ENCODE results near the gene FAM181A. TPM values are rescaled to one million over a fixed set of nuclear protein-coding genes. Genes with fewer than 3 reads are reported as not detected.

FAM181A gene
- total RNA-seq, 2 donors from 2014 or later = not detected

- Histone ChIP-seq H3K4me3 (no peak overlapping the region), H3K36me3 (replicated peaks in 1 of 2; ENCODE audit: insufficient read depth in 1 of 2, low read depth in 2 of 2) (no peaks in the 10 kb centered on the region), H3K9me3 (no peaks in the 10 kb centered on the region), H3K27me3 (no peaks in the 10 kb centered on the region), H3K4me1 (peaks cover 63% of the 10 kb centered on the region), H3K27ac (peak overlapping the region in 3 of 4 donors; percentile 1 to 95 (median 5))
- ATAC-seq = no peak
- TF ChIP-seq POLR2A (IDR thresholded peaks at IDR 0.05) = no peak
- no peak for TF ChIP-seq CTCF (IDR thresholded peaks at IDR 0.05)
- DNase-seq = no peak
- intact Hi-C loops (cut with DNase I) = no loop called here
- WGBS, 2 donors = 90 to 92% methylated on average over 9 of the region's 9 CpGs
These were observed 16.8 kb downstream of the FAM181A start for GRCh38 chr14:93943930-93944329.

- Histone ChIP-seq H3K4me3 (no peak overlapping the region), H3K27ac (peak overlapping the region in 3 of 4 donors; percentile 1 to 95 (median 5)), H3K36me3 (replicated peaks in 1 of 2; ENCODE audit: insufficient read depth in 1 of 2, low read depth in 2 of 2) (no peaks in the 10 kb centered on the region), H3K9me3 (no peaks in the 10 kb centered on the region), H3K4me1 (peaks cover 57% of the 10 kb centered on the region), H3K27me3 (no peaks in the 10 kb centered on the region)
- DNase-seq (peak in 1 of 4 donors; percentile 37), ATAC-seq (no peak)
- 76 to 88% methylated on average over 9 to 16 of the region's 16 CpGs for WGBS, 2 donors
- no peak for TF ChIP-seq CTCF (IDR thresholded peaks at IDR 0.05)
- TF ChIP-seq POLR2A (IDR thresholded peaks at IDR 0.05) = no peak
- intact Hi-C loops (cut with DNase I) = no loop called here
These were observed 17.4 kb downstream of the FAM181A start for GRCh38 chr14:93944348-93945069.

GRCh38 chr14:93945070-93945399 lies 17.9 kb downstream of the FAM181A start:
- Histone ChIP-seq H3K4me1 (peaks cover 52% of the 10 kb centered on the region), H3K36me3 (replicated peaks in 1 of 2; ENCODE audit: insufficient read depth in 1 of 2, low read depth in 2 of 2) (no peaks in the 10 kb centered on the region), H3K27ac (peak overlapping the region in 1 of 4 donors; percentile 1), H3K4me3 (no peak overlapping the region), H3K9me3 (no peaks in the 10 kb centered on the region), H3K27me3 (no peaks in the 10 kb centered on the region)
- intact Hi-C loops (cut with DNase I) = no loop called here
- ATAC-seq (no peak), DNase-seq (no peak)
- 77 to 87% methylated on average over 2 to 5 of the region's 5 CpGs for whole genome bisulfite sequencing, 2 donors
- TF ChIP-seq POLR2A (IDR thresholded peaks at IDR 0.05) (no peak), CTCF (IDR thresholded peaks at IDR 0.05) (no peak)

GRCh38 chr14:93946104-93946503 lies 19.0 kb downstream of the FAM181A start:
- H3K36me3 ChIP-seq (replicated peaks in 1 of 2; ENCODE audit: insufficient read depth in 1 of 2, low read depth in 2 of 2) = no peaks in the 10 kb centered on the region
- no peaks in the 10 kb centered on the region for H3K9me3 ChIP-seq
- no peaks in the 10 kb centered on the region for H3K27me3 ChIP-seq
- TF ChIP-seq CTCF (IDR thresholded peaks at IDR 0.05) (no peak), POLR2A (IDR thresholded peaks at IDR 0.05) (no peak)
- intact Hi-C loops (cut with DNase I) = no loop called here
- H3K4me3 ChIP-seq = no peak overlapping the region
- peak overlapping the region in 1 of 4 donors; percentile 32 for H3K27ac ChIP-seq
- DNase-seq (no peak), ATAC-seq (no peak)
- WGBS, 2 donors = 79 to 83% methylated on average over 6 of the region's 6 CpGs
- H3K4me1 ChIP-seq = peaks cover 41% of the 10 kb centered on the region

GRCh38 chr14:93946541-93947090 lies 19.5 kb downstream of the FAM181A start:
- H3K27ac ChIP-seq = peak overlapping the region in 2 of 4 donors; percentile 15 to 32
- DNase-seq (no peak), ATAC-seq (peak; percentile 34)
- H3K4me1 ChIP-seq = peaks cover 36% of the 10 kb centered on the region
- no peaks in the 10 kb centered on the region for H3K27me3 ChIP-seq
- no peaks in the 10 kb centered on the region for H3K9me3 ChIP-seq
- no peak overlapping the region for H3K4me3 ChIP-seq
- TF ChIP-seq CTCF (IDR thresholded peaks at IDR 0.05) = no peak
- no peak for TF ChIP-seq POLR2A (IDR thresholded peaks at IDR 0.05)
- intact Hi-C loops (cut with DNase I) = no loop called here
- H3K36me3 ChIP-seq (replicated peaks in 1 of 2; ENCODE audit: insufficient read depth in 1 of 2, low read depth in 2 of 2) = no peaks in the 10 kb centered on the region
- WGBS, 2 donors = 52% methylated on average over 7 of the region's 7 CpGs

Data from body of pancreas (tissue), 4 donors.